H1 (cell line): Measurements from ENCODE around the gene STEAP2. TPM values are rescaled to one million over a fixed set of nuclear protein-coding genes. Genes with fewer than 3 reads are reported as not detected.

ENCODE experiments used
- ATF3 ChIP-seq: IDR thresholded peaks from 2 replicates; pipeline ENCODE4 v1.6.1; 2011; ENCODE audit warnings: low read depth, mild to moderate bottlenecking, low read length; ENCODE audit not compliant: insufficient read depth
- CBX8 ChIP-seq: fragments of 300-800, 300-1000 bp; sonication (generic); IDR thresholded peaks from 2 replicates; pipeline ENCODE4 v1.7.1; 2016; ENCODE audit warnings: low read depth, low read length, borderline replicate concordance
- CHD2 ChIP-seq: IDR thresholded peaks from 2 replicates; pipeline ENCODE4 v1.6.1; 2012; ENCODE audit warnings: low read length, improper control_type of control experiment
- CTBP2 ChIP-seq: IDR thresholded peaks from 2 replicates; pipeline ENCODE4 v1.7.0; 2011; ENCODE audit warnings: borderline replicate concordance, mild to moderate bottlenecking, moderate library complexity, mixed read lengths, low read length; ENCODE audit not compliant: insufficient read depth, insufficient read length
- CTCF ChIP-seq, 3 experiments: IDR thresholded peaks; 1 replicate in 2 of 3; 2 replicates in 1 of 3; pipeline versions ENCODE4 v1.5.1 to v1.6.1; 2011; ENCODE audit warnings: low read length in 3 of 3, mild to moderate bottlenecking in 3 of 3, inconsistent platforms in 2 of 3, low read depth in 1 of 3, moderate library complexity in 1 of 3; ENCODE audit not compliant: insufficient read depth in 1 of 3; ENCODE audit errors: control extremely low read depth in 1 of 3
- E2F6 ChIP-seq: IDR thresholded peaks from 2 replicates; pipeline ENCODE4 v1.6.1; 2012; ENCODE audit warnings: inconsistent platforms
- JUN ChIP-seq: IDR thresholded peaks from 2 replicates; pipeline ENCODE4 v1.6.1; 2011; ENCODE audit warnings: low read depth, mild to moderate bottlenecking, improper control_type of control experiment, low read length
- KDM1A ChIP-seq: fragments of 200-600, 300-600 bp; sonication (generic); IDR thresholded peaks from 2 replicates; pipeline ENCODE4 v1.7.1; 2016; ENCODE audit warnings: mild to moderate bottlenecking, low read length, borderline replicate concordance
- MAX ChIP-seq: IDR thresholded peaks from 2 replicates; pipeline ENCODE4 v1.6.1; 2012; ENCODE audit warnings: inconsistent platforms
- NANOG ChIP-seq: IDR thresholded peaks from 2 replicates; pipeline ENCODE4 v1.6.1; 2011; ENCODE audit warnings: low read length, low read depth, mild to moderate bottlenecking, inconsistent platforms; ENCODE audit not compliant: insufficient read depth, poor library complexity, severe bottlenecking
- POU5F1 ChIP-seq: IDR thresholded peaks from 2 replicates; pipeline ENCODE4 v1.6.1; 2011; ENCODE audit warnings: low read depth, mild to moderate bottlenecking, low read length, moderate library complexity
- RAD21 ChIP-seq, 2 experiments: IDR thresholded peaks in 1 of 2; conservative IDR thresholded peaks in 1 of 2; 2 replicates each; pipeline ENCODE4 v1.6.1; 2011; ENCODE audit warnings: low read depth in 2 of 2, low read length in 2 of 2, improper control_type of control experiment in 1 of 2, inconsistent platforms in 1 of 2, mild to moderate bottlenecking in 1 of 2, moderate library complexity in 1 of 2
- SIN3A ChIP-seq, 2 experiments: IDR thresholded peaks in 1 of 2; conservative IDR thresholded peaks in 1 of 2; 2 replicates each; pipeline ENCODE4 v1.6.1; 2011 to 2012; ENCODE audit warnings: low read length in 2 of 2, improper control_type of control experiment in 1 of 2, low read depth in 1 of 2, mild to moderate bottlenecking in 1 of 2
- SIX5 ChIP-seq: IDR thresholded peaks from 2 replicates; pipeline ENCODE4 v1.6.1; 2011; ENCODE audit warnings: mild to moderate bottlenecking, low read depth, low read length
- SP2 ChIP-seq: IDR thresholded peaks from 2 replicates; pipeline ENCODE4 v1.6.1; 2012; ENCODE audit warnings: mild to moderate bottlenecking, low read length, inconsistent platforms
- YY1 ChIP-seq: IDR thresholded peaks from 2 replicates; pipeline ENCODE4 v1.6.1; 2011; ENCODE audit warnings: low read depth, mild to moderate bottlenecking, low read length
- ZNF274 ChIP-seq: IDR thresholded peaks from 2 replicates; pipeline ENCODE4 v1.7.0; 2012; ENCODE audit warnings: low read length, borderline replicate concordance; ENCODE audit errors: extremely low read depth
- polyA plus RNA-seq, 7 experiments: library from polyadenylated mRNA; depleted of rRNA in 3 of 7; stranded (reverse) in 5 of 7; unstranded in 2 of 7; fragments of >200 nt in 5 of 7; fragments of 200-250 nt in 2 of 7; gene quantifications; 1 replicate in 5 of 7; 2 replicates in 1 of 7; 4 replicates in 1 of 7; pipeline versions ENCODE4 v1.2.1 to v1.2.3, GENCODE V29; 2011 to 2013; ENCODE audit warnings: missing spikeins in 2 of 7, mixed read lengths in 2 of 7
- total RNA-seq: library from RNA; stranded (reverse); fragmentation: NEBNext Ultra II Directional; extraction: Animal tissue kit (Norgen Biotek cat#: 25700); gene quantifications from 2 replicates; pipeline ENCODE4 v1.2.1, GENCODE V29; 2021

STEAP2 gene
- total and polyA plus RNA-seq, 2 of the 8 experiments (the other 6 are each of a cell fraction or from before 2014, with no cell fraction given) = 13.4 to 18.4 TPM

- TF ChIP-seq CTCF (IDR thresholded peaks at IDR 0.05; ENCODE audit: control extremely low read depth in 1 of 3, insufficient read depth in 1 of 3, low read depth in 1 of 3, low read length in 3 of 3) (peak; percentile 56 to 73 (median 65)), JUN (no peak), NANOG (peak; percentile 1), ATF3 (no peak), E2F6 (peak; percentile 45; the same call in 1 of the 2 replicates), KDM1A (peak; percentile 50; the same call in 1 of the 2 replicates), SIN3A (conservative IDR thresholded peaks at IDR 0.05 in 1 of 2, IDR thresholded peaks at IDR 0.05 in 1 of 2; ENCODE audit: low read depth in 1 of 2, low read length in 2 of 2) (peak; percentile 57 to 63; a peak in 3 of 4 replicates), CHD2 (no peak), CBX8 (no peak), MAX (peak; percentile 66), SIX5 (no peak), CTBP2 (peak; percentile 97), ZNF274 (no peak), POU5F1 (no peak), YY1 (peak; percentile 71; the same call in 1 of the 2 replicates), RAD21 (IDR thresholded peaks at IDR 0.05 in 1 of 2, conservative IDR thresholded peaks at IDR 0.05 in 1 of 2; ENCODE audit: low read depth in 2 of 2, low read length in 2 of 2) (peak; percentile 40 to 51; a peak in 3 of 4 replicates), SP2 (no peak)
Observed at GRCh38 chr7:90211391-90212148, at the start of gene STEAP2 (continued).
